ENCODE measurements around the gene MATR3.

MATR3 gene

GRCh38 chr5:139296862-139297326, 3.4 kb downstream of the MATR3 start:
- TF ChIP-seq CTCF (IDR thresholded peaks at IDR 0.05; ENCODE audit: insufficient read depth, low read depth, low read length, missing control alignments) = no peak
- H3K4me3 ChIP-seq (ENCODE audit: low read length) = no peak overlapping the region
- no peak for DNase-seq (ENCODE audit: low read depth)

GRCh38 chr5:139297439-139298133, 4.0 kb downstream of the MATR3 start:
- no peak for DNase-seq (ENCODE audit: low read depth)
- no peak for TF ChIP-seq CTCF (IDR thresholded peaks at IDR 0.05; ENCODE audit: insufficient read depth, low read depth, low read length, missing control alignments)
- H3K4me3 ChIP-seq (ENCODE audit: low read length) = no peak overlapping the region

GRCh38 chr5:139298242-139298641, 4.7 kb downstream of the MATR3 start:
- no peak for TF ChIP-seq CTCF (IDR thresholded peaks at IDR 0.05; ENCODE audit: insufficient read depth, low read depth, low read length, missing control alignments)
- DNase-seq (ENCODE audit: low read depth) = no peak
- H3K4me3 ChIP-seq (ENCODE audit: low read length) = no peak overlapping the region

GRCh38 chr5:139299486-139299885, 5.9 kb downstream of the MATR3 start:
- no peak for TF ChIP-seq CTCF (IDR thresholded peaks at IDR 0.05; ENCODE audit: insufficient read depth, low read depth, low read length, missing control alignments)
- no peak for DNase-seq (ENCODE audit: low read depth)
- no peak overlapping the region for H3K4me3 ChIP-seq (ENCODE audit: low read length)

GRCh38 chr5:139301808-139302499, 8.4 kb downstream of the MATR3 start:
- no peak for DNase-seq (ENCODE audit: low read depth)
- no peak for TF ChIP-seq CTCF (IDR thresholded peaks at IDR 0.05; ENCODE audit: insufficient read depth, low read depth, low read length, missing control alignments)
- no peak overlapping the region for H3K4me3 ChIP-seq (ENCODE audit: low read length)

GRCh38 chr5:139304391-139305324, 11.1 kb downstream of the MATR3 start:
- DNase-seq (ENCODE audit: low read depth) = no peak
- H3K4me3 ChIP-seq (ENCODE audit: low read length) = no peak overlapping the region
- no peak for TF ChIP-seq CTCF (IDR thresholded peaks at IDR 0.05; ENCODE audit: insufficient read depth, low read depth, low read length, missing control alignments)
